RWPE2 (cell line): ENCODE results near the gene NFASC.

ENCODE experiments used
- ATAC-seq: fragments of 200-7000 bp; cut with Tn5 transposase; 3 replicates; pipeline ENCODE4 v1.9.1; 2021; ENCODE audit warnings: low read depth
- DNase-seq: peaks from one replicate; pipeline ENCODE4 v3.0.0-alpha.2; 2020; ENCODE audit warnings: low spot score
- H3K27ac ChIP-seq: fragments of 450-650 bp; 2 replicates; pipeline ENCODE4 v1.5.1; 2017; ENCODE audit warnings: mild to moderate bottlenecking; ENCODE audit not compliant: poor library complexity, severe bottlenecking
- H3K27me3 ChIP-seq: fragments of 250-450 bp; sonication (Bioruptor Pico); 2 replicates; pipeline ENCODE4 v1.5.1; 2021; ENCODE audit warnings: mild to moderate bottlenecking, moderate library complexity; ENCODE audit not compliant: insufficient read depth, poor library complexity, severe bottlenecking
- H3K36me3 ChIP-seq: fragments of 250-450 bp; sonication (Bioruptor Pico); 2 replicates; pipeline ENCODE4 v1.5.1; 2020; ENCODE audit warnings: low read depth, mild to moderate bottlenecking, moderate library complexity
- H3K4me1 ChIP-seq: fragments of 250-450 bp; sonication (Bioruptor Pico); 2 replicates; pipeline ENCODE4 v1.5.1; 2021; ENCODE audit warnings: mild to moderate bottlenecking, moderate library complexity; ENCODE audit not compliant: insufficient read depth, poor library complexity, severe bottlenecking
- H3K4me3 ChIP-seq: fragments of 250-450 bp; sonication (Bioruptor Pico); 2 replicates; pipeline ENCODE4 v1.5.1; 2021; ENCODE audit warnings: mild to moderate bottlenecking, moderate library complexity; ENCODE audit not compliant: severe bottlenecking
- H3K9me3 ChIP-seq: fragments of 250-450 bp; sonication (Bioruptor Pico); 2 replicates; pipeline ENCODE4 v1.5.1; 2021; ENCODE audit warnings: mild to moderate bottlenecking, moderate library complexity; ENCODE audit not compliant: severe bottlenecking
- CTCF ChIP-seq: fragments of 450-650 bp; IDR thresholded peaks from one replicate; pipeline ENCODE4 v1.5.1; 2017; ENCODE audit warnings: mild to moderate bottlenecking, moderate library complexity; ENCODE audit not compliant: poor library complexity, severe bottlenecking

The NFASC gene

GRCh38 chr1:204960306-204961125, 89.9 kb downstream of the NFASC start:
- Histone ChIP-seq H3K36me3 (no peaks in the 10 kb centered on the region), H3K27me3 (peaks cover 3% of the 10 kb centered on the region), H3K9me3 (no peaks in the 10 kb centered on the region), H3K27ac (no peak overlapping the region), H3K4me3 (no peak overlapping the region), H3K4me1 (no peaks in the 10 kb centered on the region)
- no peak for DNase-seq
- no peak for ATAC-seq
- no peak for TF ChIP-seq CTCF

- no peak for ATAC-seq
- no peak overlapping the region for H3K27ac ChIP-seq
- no peak for DNase-seq
- no peaks in the 10 kb centered on the region for H3K4me1 ChIP-seq
- H3K4me3 ChIP-seq, result no peak overlapping the region
- no peak for TF ChIP-seq CTCF
- H3K36me3 ChIP-seq, result no peaks in the 10 kb centered on the region
- H3K27me3 ChIP-seq, result peaks cover 5% of the 10 kb centered on the region
- no peaks in the 10 kb centered on the region for H3K9me3 ChIP-seq
Measured at GRCh38 chr1:204961765-204962419, 91.2 kb downstream of the NFASC start.

- Histone ChIP-seq H3K27ac (no peak overlapping the region), H3K4me3 (no peak overlapping the region), H3K36me3 (no peaks in the 10 kb centered on the region), H3K4me1 (no peaks in the 10 kb centered on the region), H3K27me3 (peaks cover 5% of the 10 kb centered on the region), H3K9me3 (no peaks in the 10 kb centered on the region)
- TF ChIP-seq CTCF, result no peak
- ATAC-seq, result no peak
- DNase-seq, result no peak
Measured at GRCh38 chr1:204962742-204963632, 92.3 kb downstream of the NFASC start.

- Histone ChIP-seq H3K4me1 (no peaks in the 10 kb centered on the region), H3K27ac (no peak overlapping the region), H3K27me3 (peaks cover 5% of the 10 kb centered on the region), H3K4me3 (no peak overlapping the region), H3K9me3 (no peaks in the 10 kb centered on the region), H3K36me3 (no peaks in the 10 kb centered on the region)
- no peak for TF ChIP-seq CTCF
- DNase-seq, result no peak
- no peak for ATAC-seq
Measured at GRCh38 chr1:204967451-204967850, 96.8 kb downstream of the NFASC start.
